GM12864 (cell line): ENCODE data around the gene PEX1.
"Not testable (repeated sequence)": the region's sequence is repeated elsewhere in the genome, so short reads cannot be mapped to it uniquely, and the experiment has no call there.

ENCODE experiments used
- DNase-seq: peaks from one replicate; pipeline ENCODE4 v3.0.0-alpha.2; 2011; ENCODE audit warnings: low read depth
- H3K4me3 ChIP-seq: 2 replicates; pipeline ENCODE4 v1.5.1; 2011; ENCODE audit warnings: mild to moderate bottlenecking, low read depth, low read length, control low read depth
- TF ChIP-seq, protein P1 (sequence below): IDR thresholded peaks from 2 replicates; pipeline ENCODE4 v1.5.1; 2011; ENCODE audit warnings: low read depth, mild to moderate bottlenecking, moderate library complexity, low read length, control low read depth, inconsistent platforms; ENCODE audit errors: missing control alignments

PEX1 gene

DNA sequence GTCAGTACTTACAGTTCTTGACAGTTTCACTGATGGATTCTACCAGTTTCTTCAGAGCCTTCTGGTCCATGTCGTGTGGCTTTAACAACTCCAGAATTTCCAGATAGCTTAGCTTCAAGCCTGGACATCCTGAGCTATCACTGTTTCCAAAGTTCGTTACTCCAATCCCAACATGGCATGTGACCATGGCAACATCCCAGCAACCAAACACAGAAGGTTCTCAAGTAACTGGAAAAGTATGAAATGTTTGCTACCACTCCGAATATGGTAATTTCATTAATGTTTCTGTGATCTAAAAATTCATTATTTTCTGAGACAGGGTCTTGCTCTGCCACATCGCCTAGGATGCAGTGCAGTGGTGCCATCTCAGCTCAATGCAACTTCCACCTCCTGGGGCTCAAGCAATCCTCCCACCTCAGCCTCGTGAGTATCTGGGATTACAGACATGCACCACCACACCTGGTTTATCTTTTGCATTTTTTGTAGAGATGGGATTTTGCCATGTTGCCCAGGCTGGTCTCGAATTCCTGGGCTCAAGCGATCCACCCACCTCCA is 29.6 kb upstream of the PEX1 start:
- no peak for DNase-seq
- no peak overlapping the region for H3K4me3 ChIP-seq
- TF ChIP-seq, protein P1, sequence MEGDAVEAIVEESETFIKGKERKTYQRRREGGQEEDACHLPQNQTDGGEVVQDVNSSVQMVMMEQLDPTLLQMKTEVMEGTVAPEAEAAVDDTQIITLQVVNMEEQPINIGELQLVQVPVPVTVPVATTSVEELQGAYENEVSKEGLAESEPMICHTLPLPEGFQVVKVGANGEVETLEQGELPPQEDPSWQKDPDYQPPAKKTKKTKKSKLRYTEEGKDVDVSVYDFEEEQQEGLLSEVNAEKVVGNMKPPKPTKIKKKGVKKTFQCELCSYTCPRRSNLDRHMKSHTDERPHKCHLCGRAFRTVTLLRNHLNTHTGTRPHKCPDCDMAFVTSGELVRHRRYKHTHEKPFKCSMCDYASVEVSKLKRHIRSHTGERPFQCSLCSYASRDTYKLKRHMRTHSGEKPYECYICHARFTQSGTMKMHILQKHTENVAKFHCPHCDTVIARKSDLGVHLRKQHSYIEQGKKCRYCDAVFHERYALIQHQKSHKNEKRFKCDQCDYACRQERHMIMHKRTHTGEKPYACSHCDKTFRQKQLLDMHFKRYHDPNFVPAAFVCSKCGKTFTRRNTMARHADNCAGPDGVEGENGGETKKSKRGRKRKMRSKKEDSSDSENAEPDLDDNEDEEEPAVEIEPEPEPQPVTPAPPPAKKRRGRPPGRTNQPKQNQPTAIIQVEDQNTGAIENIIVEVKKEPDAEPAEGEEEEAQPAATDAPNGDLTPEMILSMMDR = no peak

DNA sequence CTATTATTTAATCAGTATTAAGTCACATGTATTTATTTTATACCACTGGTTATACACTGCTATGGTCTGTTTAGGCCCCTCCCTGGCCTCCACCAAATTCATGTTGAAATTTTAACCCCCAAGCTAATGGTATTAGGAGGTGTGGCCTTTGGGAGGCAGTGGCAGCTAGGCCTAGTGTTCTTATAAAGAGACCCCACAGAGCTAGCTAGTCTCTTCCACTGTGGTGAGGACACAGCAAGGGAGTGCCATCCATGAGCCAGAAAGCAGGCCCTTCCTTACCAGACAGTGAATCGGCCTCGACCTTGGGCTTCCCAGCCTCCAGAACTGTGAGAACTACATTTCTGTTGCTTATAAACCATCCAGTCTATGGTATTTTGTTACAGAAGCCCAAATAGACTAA is 28.9 kb upstream of the PEX1 start:
- H3K4me3 ChIP-seq = no peak overlapping the region
- DNase-seq = no peak
- TF ChIP-seq, protein P1 = no peak

DNA sequence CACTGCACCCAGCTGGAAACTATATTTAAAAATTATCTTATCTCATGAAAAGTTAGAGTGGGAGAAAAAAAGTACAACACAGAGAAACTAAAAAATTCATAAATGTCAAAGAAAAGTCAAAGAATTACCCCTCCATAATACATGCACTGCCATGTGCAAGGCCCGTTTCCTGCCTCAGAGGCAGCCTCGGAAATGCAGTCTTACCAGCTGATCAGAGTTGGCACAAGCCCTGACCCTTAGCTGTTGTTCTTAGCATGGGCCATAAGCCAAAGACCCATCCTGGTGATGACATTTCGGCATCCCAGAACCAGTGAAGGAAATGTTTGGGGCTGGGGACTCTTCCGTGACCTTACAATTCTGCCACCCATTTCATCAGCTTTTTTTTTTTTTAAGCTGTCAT is 21.9 kb upstream of the PEX1 start:
- H3K4me3 ChIP-seq = no peak overlapping the region
- TF ChIP-seq, protein P1 = no peak
- no peak for DNase-seq

DNA sequence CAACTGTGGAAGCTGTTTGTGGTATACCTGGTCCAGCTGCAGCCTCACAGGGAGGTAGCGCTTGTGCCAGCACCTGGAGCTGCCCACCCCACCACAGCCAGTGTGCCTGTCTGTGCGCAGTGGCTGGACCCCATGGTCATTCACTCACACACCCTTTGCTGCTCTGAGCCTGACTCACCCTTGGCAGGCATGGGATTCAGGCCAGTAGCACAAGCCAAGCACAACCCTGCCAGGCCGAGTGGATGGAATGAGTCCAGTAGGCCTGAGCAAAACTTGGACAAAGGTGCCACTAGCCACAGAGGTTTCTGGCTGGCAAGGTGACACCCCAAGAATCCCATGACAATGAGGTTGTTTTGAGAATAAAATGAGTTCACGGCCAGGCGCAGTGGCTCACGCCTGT is 19.3 kb upstream of the PEX1 start:
- TF ChIP-seq, protein P1 = no peak
- no peak for DNase-seq
- H3K4me3 ChIP-seq = no peak overlapping the region

DNA sequence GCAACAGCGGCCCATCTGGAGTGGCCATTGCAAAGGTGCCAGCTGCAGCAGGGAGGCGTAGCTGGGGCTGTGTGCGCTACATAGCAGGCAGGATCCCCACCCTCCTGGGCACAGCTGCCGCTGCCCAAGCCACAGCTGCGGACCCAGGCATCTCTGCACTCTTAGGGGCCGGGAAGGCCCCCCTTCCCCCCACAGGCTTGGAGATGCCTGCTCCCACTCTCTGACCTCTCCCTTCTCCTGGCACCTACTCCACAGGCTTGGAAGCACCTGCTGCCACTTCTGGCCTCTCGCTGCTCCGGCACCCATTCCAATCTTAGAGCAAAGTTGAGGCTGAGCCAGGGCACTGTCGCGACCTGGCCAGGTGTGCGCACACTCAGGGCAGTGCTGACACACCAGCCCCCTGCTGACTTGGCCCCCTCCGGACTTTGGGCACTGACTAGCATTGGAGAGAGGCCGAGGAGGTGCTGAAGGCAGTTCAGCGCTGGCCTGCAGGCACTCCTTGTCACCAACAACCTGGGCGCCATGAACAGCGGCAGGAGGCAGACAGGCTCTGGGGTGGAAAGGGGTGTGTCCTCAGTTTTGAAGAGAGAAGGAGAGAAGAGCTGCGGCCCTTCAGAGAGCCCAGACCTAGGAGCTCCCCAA is 18.7 kb upstream of the PEX1 start:
- TF ChIP-seq, protein P1 = no peak
- no peak overlapping the region for H3K4me3 ChIP-seq
- DNase-seq = no peak

DNA sequence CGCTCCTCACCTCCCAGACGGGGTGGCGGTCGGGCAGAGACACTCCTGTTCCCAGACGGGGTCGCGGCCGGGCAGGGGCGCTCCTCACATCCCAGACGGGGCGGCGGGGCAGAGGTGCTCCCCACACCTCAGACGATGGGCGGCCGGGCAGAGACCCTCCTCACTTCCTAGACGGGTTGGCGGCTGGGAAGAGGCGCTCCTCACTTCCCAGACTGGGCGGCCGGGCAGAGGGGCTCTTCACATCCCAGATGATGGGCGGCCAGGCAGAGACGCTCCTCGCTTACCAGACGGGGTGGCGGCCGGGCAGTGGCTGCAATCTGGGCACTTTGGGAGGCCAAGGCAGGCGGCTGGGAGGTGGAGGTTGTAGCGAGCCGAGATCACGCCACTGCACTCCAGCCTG is 16.8 kb upstream of the PEX1 start:
- not testable (repeated sequence) for DNase-seq, H3K4me3 ChIP-seq

DNA sequence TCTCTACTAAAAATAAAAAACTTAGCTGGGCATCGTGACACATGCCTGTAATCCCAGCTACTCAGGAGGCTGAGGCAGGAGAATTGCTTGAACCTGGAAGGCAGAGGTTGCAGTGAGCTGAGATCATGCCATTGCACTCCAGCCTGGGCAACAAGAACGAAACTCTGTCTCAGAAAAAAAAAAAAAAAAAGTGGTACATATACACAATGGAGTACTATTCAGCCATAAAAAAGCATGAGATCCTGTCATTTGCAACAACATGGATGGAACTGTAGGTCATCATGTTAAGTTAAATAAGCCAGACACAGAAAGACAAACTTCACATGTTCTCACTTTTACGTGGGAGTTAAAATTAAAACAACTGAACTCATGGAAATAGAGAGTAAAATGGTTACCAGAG is 15.2 kb upstream of the PEX1 start:
- not testable (repeated sequence) for H3K4me3 ChIP-seq, DNase-seq

DNA sequence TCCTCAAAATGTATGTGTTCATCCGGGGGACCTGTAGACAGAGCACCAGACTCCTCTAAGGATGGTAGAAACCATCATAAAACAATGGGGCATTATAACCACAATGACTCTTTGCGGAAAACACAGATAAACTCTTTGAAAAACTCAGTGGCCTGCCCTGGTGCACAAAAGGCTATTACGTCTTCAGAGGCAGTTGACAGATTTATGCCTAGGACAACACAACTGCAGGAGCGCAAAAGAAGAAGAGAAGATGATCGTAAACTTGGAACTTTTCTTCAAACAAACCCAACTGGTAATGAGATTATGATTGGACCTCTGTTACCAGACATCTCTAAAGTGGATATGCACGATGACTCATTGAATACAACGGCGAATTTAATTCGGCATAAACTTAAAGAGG is 6.3 kb upstream of the PEX1 start:
- no peak for DNase-seq
- no peak overlapping the region for H3K4me3 ChIP-seq
- TF ChIP-seq, protein P1 = no peak
